HG03378 (cell line): ENCODE measurements around the gene ELOVL7.
"Not testable (repeated sequence)": the region's sequence is repeated elsewhere in the genome, so short reads cannot be mapped to it uniquely, and the experiment has no call there.

Experiments
- ATAC-seq: cut with Tn5 transposase; IDR thresholded peaks from one replicate; pipeline ENCODE4 v1.9.1; 2021; ENCODE audit warnings: mild to moderate bottlenecking, moderate library complexity; ENCODE audit not compliant: unreplicated experiment

ELOVL7 gene

GRCh38 chr5:60843936-60844905 is at the start of gene ELOVL7:
TSS of gene ELOVL7 (minus strand) at chr5:60844269. CDS start at chr5:60787397, 56,872 bp downstream.
- peak; percentile 54 for ATAC-seq

GRCh38 chr5:60893521-60893920 is 49.5 kb upstream of the ELOVL7 start:
- ATAC-seq = no peak

GRCh38 chr5:60891667-60892066 is 47.6 kb upstream of the ELOVL7 start:
- ATAC-seq = no peak

- ATAC-seq = peak; percentile 58
Measured at GRCh38 chr5:60888359-60889061, 44.4 kb upstream of the ELOVL7 start.

GRCh38 chr5:60887746-60888145 is 43.7 kb upstream of the ELOVL7 start:
- no peak for ATAC-seq

- ATAC-seq = no peak
Measured at GRCh38 chr5:60887096-60887495, 43.0 kb upstream of the ELOVL7 start.

- no peak for ATAC-seq
Measured at GRCh38 chr5:60886158-60886557, 42.1 kb upstream of the ELOVL7 start.

GRCh38 chr5:60883229-60883628 is 39.2 kb upstream of the ELOVL7 start:
- ATAC-seq = no peak

GRCh38 chr5:60872892-60873291 is 28.8 kb upstream of the ELOVL7 start:
- ATAC-seq = no peak

- ATAC-seq = no peak
Measured at GRCh38 chr5:60870857-60871256, 26.8 kb upstream of the ELOVL7 start.

GRCh38 chr5:60860572-60860971 is 16.5 kb upstream of the ELOVL7 start:
- not testable (repeated sequence) for ATAC-seq

- ATAC-seq = no peak
Measured at GRCh38 chr5:60856066-60856465, 12.0 kb upstream of the ELOVL7 start.

GRCh38 chr5:60852940-60853339 is 8.9 kb upstream of the ELOVL7 start:
- no peak for ATAC-seq

GRCh38 chr5:60852317-60852716 is 8.2 kb upstream of the ELOVL7 start:
- ATAC-seq = no peak

- ATAC-seq = no peak
Measured at GRCh38 chr5:60851626-60852025, 7.6 kb upstream of the ELOVL7 start.

- no peak for ATAC-seq
Measured at GRCh38 chr5:60846298-60846697, 2.2 kb upstream of the ELOVL7 start.

- ATAC-seq = peak; percentile 27
Measured at GRCh38 chr5:60843386-60843935, 608 bp downstream of the ELOVL7 start.

GRCh38 chr5:60842871-60843385 is 1.1 kb downstream of the ELOVL7 start:
- no peak for ATAC-seq

GRCh38 chr5:60841361-60841760 is 2.7 kb downstream of the ELOVL7 start:
- no peak for ATAC-seq

GRCh38 chr5:60836131-60836530 is 7.9 kb downstream of the ELOVL7 start:
- no peak for ATAC-seq

- ATAC-seq = no peak
Measured at GRCh38 chr5:60835554-60835953, 8.5 kb downstream of the ELOVL7 start.
